Measurements from ENCODE around the gene TSHR.
"Not testable (repeated sequence)": the region's sequence is repeated elsewhere in the genome, so short reads cannot be mapped to it uniquely, and the experiment has no call there.

Gene TSHR

DNA sequence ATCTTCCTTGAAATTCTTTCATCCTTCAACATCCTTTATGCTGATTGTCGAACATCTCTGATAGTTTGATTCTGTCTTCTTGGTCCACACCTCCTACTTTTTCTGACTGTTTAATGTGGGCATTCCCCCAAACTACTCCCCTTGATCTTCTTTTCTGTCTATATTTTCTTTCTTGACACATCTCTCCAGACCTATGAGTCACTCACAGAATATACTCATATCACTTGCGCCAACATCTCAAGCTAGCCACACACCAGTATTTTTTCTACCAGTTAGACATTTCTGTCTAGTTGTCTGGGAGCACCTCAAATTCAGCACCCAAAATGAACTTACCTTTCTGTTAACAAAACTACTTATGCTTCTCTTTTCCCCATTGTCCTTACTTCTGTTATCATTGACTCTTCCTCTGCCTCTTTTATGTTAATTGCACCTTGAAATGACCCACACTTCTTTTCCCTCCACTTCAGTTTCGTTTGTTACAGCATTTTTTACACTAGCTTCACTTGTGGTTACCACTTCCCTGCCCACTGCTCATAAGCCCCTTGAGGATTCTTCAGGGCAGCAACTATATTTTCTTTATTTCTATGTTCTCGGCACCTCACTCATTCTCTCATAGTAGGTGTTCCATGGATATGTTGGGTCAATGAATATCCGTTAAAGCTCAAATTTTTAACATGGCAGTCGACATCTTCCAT, 33.5 kb downstream of the TSHR start:
- in situ Hi-C loops (cut with MboI; ENCODE audit: low sequenced_read_pairs) = no loop called here

DNA sequence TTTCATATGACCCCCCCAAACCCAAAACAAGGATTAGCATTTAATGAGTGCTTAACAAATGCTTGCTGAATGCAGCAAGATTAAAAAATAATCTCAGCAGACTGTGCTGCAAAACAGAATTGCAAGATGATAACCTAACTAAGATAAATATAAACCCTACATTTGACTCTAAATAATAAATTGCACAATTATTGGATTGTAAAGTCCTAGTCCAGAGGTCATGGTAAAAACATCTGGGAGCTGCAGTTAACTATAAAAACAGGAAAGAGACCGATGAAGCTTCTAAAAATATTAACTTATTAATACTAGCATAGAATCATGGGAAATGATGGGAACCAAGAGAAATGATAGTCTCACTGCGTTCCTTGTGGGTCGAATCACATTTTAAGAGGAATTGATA, 37.2 kb downstream of the TSHR start:
- in situ Hi-C loops (cut with MboI; ENCODE audit: low sequenced_read_pairs) = no loop called here

DNA sequence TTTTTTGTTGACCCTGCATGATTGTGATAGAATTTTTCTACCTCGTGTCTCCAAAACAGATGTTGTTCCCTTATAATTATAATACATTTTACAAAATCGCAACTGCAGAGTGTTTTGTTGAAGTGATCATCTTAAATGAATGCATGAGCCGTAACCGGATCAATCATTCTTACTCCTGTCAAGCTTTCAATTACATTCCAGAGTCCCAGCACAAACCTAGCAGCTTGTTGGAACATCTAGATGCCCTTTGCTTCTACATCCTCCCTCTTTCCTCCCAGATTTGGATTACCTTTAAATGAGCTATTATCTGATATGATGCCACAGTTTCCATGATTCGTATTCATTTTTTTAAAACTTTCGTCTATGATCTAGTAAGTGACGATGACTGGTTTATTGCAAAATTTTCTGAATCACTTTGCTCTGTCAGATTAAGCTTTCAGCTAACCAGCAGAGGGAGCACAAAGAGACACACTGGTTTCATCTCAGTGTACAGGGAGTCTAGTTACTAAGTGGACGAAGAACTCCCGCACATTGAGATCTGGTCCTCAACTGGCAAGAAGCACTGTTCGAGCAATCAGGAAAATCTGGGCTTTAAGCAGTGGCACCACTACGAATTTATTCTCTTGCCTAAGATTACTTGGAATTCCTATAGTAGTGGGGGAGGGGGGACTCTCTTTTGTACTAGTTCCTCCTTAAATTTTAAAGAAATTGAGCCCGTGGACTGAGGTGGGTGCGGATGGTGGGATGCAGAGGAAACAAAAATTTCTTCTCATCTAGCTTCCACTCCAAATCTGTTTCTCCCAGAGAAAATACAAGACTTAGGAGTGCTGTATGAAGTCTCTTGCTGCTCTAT, 40.9 kb downstream of the TSHR start:
- in situ Hi-C loops (cut with MboI; ENCODE audit: low sequenced_read_pairs) = no loop called here

GRCh38 chr14:81001447-81001846, 46.0 kb downstream of the TSHR start:
- in situ Hi-C loops (cut with MboI; ENCODE audit: low sequenced_read_pairs) = no loop called here

- in situ Hi-C loops (cut with MboI; ENCODE audit: low sequenced_read_pairs) = no loop called here
These were observed 49.2 kb downstream of the TSHR start for GRCh38 chr14:81004575-81004974.

- in situ Hi-C loops (cut with MboI; ENCODE audit: low sequenced_read_pairs) = no loop called here
These were observed 50.3 kb downstream of the TSHR start for GRCh38 chr14:81005540-81006228.

DNA sequence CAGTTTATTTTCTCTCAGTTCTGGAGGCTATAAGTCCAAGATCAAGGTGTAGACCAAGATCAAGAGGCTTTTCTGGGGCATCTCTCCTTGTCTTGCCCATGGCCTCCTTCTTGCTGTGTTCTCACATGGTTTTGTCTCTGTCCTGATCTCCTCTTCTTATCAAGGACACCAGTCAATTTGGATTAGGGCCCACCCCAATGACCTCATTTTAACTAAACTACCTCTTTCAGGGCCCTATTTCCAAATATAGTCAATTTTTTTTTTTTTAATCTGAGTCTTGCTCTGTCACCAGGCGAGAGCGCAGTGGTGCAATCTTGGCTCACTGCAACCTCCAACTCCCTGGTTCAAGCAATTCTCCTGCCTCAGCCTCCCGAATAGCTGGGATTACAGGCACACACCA, 50.8 kb downstream of the TSHR start:
- in situ Hi-C loops (cut with MboI; ENCODE audit: low sequenced_read_pairs) = no loop called here

- in situ Hi-C loops (cut with MboI; ENCODE audit: low sequenced_read_pairs) = no loop called here
These were observed 51.7 kb downstream of the TSHR start for GRCh38 chr14:81007131-81007530.

DNA sequence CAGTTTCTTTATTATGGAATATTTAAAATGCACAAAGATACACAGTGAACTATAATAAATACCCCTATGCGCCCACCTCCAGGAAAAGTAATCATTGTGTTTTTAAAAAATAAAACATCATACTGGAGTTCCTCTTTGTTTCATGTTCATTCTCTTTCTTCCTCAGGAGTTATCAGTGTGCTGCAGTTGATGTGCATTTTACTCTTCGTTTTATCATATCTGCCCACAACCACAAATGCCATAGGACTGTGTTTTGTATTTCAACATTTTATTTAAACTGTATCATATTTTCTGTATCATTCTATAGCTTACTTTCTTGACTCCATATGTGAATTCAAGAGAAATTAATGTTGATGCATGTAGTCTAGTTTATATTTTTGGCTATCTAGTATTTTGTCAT, 53.9 kb downstream of the TSHR start:
- in situ Hi-C loops (cut with MboI; ENCODE audit: low sequenced_read_pairs) = no loop called here

DNA sequence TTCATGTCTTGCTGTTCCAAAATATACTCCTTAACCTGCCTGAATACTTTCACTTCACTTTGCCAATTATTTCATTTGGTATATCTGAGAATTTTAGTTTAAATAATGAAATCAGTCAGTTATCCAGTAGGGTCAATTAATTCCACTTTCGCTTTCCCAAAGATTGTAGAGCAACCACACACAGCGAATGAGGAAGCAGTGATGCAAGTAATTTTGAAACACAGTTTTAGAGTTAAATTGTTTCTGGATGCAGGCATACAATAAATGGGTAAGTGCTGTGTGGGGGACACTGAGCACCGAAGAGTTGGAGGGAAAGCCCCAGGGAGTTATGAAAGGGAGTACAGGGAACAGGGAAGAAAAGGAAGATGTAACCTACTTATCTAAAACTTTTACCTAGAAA, 62.8 kb downstream of the TSHR start:
- in situ Hi-C loops (cut with MboI; ENCODE audit: low sequenced_read_pairs) = no loop called here

DNA sequence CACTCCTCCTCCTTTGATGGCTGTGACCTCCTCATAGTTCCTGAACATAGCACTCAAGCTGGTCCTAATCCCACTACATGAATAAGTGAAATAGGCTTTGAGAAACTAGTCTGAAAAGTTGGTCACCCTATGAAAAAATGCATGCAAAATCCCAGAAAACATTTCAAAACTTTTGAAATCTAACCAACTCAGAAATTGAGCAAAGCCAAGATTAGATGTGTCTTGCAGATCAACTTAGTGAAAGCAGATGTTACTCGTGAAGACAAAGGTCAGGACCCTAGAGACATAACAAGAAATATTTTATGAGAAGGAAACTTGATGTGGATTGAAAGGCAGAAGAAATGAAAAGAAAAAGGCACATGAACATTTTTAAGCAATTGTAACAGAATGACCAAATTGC, 63.3 kb downstream of the TSHR start:
- in situ Hi-C loops (cut with MboI; ENCODE audit: low sequenced_read_pairs) = no loop called here

- in situ Hi-C loops (cut with MboI; ENCODE audit: low sequenced_read_pairs) = not testable (repeated sequence)
These were observed 63.7 kb downstream of the TSHR start for GRCh38 chr14:81019113-81019512.

DNA sequence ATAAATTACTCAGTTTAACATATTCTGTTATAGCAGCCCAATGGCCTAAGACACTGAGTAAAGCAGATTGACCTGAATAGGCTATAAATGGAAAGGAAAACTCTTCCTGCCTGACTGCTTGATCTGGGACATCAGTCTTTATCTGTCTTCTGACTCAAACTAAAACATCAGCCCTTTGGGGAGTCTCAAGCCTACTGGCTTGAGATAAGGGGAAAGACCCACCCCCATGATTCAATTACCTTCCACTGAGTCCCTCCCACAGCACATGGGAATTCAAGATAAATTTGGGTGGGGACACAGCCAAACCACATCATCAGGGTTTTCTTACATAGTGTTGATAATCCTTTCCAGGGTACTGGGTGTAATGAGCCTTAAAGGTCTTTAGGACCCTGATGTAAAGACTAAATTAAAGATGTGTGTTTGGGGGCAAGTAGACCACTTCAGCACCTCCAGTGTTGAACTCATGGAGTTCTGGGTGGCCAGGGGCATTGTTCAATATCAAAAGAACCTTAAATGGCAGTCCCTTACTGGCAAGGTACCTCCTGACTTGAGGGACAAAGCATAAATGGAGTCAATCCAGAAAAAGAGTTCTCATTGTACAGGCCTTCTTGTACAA, 67.8 kb downstream of the TSHR start:
- in situ Hi-C loops (cut with MboI; ENCODE audit: low sequenced_read_pairs) = no loop called here

DNA sequence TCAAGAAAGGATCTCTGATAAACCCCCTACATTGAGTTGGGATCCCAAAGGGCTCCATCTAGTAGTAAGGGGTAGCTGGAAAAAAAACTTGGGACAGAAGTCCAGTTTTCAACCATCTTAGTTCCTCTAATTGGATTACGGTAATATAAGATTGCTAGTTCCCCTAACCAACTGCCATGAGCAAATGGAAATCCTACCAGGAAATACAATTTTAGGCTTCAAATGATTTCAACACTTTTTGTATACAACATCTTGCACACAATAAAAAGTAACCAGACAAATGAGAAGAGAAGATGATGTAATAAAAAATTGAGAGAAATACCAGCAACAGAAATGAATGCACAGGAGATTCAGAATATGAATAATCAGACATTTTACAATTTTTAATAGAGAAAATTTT, 73.0 kb downstream of the TSHR start:
- in situ Hi-C loops (cut with MboI; ENCODE audit: low sequenced_read_pairs) = no loop called here

DNA sequence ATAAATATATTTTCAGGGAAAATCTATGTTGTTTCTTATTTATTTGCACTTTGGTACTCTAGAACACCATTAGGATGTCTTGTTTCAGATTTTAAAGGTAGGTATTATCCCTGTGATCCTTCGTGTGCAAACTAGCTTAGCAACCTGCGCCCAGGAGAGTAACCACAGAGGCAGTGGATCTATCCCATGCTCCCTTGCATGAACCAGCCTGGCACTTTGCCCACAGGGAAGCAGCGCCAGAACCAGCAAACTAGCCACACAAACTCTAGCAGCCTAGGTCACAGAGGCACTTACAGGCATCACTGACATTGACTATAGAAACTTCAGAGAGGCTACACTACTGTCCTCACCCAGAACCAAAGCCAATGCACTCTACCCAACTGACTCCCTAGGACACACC, 76.1 kb downstream of the TSHR start:
- in situ Hi-C loops (cut with MboI; ENCODE audit: low sequenced_read_pairs) = no loop called here

GRCh38 chr14:81033698-81034240, 78.3 kb downstream of the TSHR start:
- in situ Hi-C loops (cut with MboI; ENCODE audit: low sequenced_read_pairs) = no loop called here

DNA sequence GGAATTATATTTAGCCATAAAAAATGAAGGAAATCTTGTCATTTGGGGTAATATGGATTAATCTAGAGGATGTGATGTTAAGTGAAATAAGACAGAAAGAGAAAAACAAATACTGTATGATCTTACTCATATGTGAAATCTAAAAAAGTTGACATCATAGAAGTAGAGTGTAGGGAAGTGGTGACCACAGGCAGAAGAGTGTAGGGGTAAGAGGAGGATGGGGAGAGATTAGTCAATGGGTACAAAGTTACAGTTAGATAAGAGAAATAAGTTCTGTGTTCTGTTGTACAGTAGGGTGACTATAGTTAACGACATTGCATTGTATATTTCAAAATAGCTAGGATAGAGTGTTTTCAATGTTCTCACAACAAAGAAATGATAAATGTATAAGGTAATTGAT, 87.0 kb downstream of the TSHR start:
- in situ Hi-C loops (cut with MboI; ENCODE audit: low sequenced_read_pairs) = no loop called here

- in situ Hi-C loops (cut with MboI; ENCODE audit: low sequenced_read_pairs) = no loop called here
These were observed 96.1 kb downstream of the TSHR start for GRCh38 chr14:81051547-81051946.

GRCh38 chr14:81054057-81054456, 98.6 kb downstream of the TSHR start:
- in situ Hi-C loops (cut with MboI; ENCODE audit: low sequenced_read_pairs) = not testable (repeated sequence)

- in situ Hi-C loops (cut with MboI; ENCODE audit: low sequenced_read_pairs) = no loop called here
These were observed 100.5 kb downstream of the TSHR start for GRCh38 chr14:81055971-81056370.

DNA sequence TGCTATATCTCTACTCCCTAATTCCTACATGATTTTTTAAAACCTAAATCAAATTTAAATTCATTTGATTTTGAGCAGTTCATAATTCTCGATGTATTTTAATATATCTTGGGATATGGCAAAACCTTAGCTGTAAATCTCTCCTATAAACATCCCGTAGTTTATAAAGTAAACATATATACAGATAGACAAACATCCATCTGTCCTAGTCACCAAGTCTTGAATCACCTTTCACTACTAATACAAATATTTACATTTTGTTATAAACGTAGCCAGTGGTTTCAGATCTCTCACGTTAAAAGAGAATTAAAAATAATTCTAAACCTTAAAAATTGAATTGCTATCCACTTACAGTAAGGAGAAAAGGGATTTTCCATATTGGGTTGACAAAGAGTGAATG, 107.0 kb downstream of the TSHR start:
- in situ Hi-C loops (cut with MboI; ENCODE audit: low sequenced_read_pairs) = no loop called here
